K562 (cell line): Measurements from ENCODE around the gene ZNF45. TPM values are rescaled to one million over a fixed set of nuclear protein-coding genes. Genes with fewer than 3 reads are reported as not detected.

Experiments
- BRD4 ChIP-seq: fragments of 200-600 bp; sonication (generic); IDR thresholded peaks from 2 replicates; pipeline ENCODE4 v1.6.1; 2017; ENCODE audit warnings: inconsistent platforms
- HMGN3 ChIP-seq: IDR thresholded peaks from 2 replicates; pipeline ENCODE4 v1.6.1; 2011; ENCODE audit warnings: borderline replicate concordance, low read depth, mild to moderate bottlenecking, mixed read lengths, low read length; ENCODE audit not compliant: insufficient read length; ENCODE audit errors: extremely low read depth
- ILK ChIP-seq: fragments of 450-650 bp; IDR thresholded peaks from 2 replicates; pipeline ENCODE4 v1.6.1; 2016; ENCODE audit warnings: missing genetic modification characterization, low read depth, mild to moderate bottlenecking, missing compliant biosample characterization, moderate library complexity, borderline replicate concordance
- ZNF12 ChIP-seq: sonication (generic); formaldehyde crosslinking; IDR thresholded peaks from 2 replicates; pipeline ENCODE4 v1.4.0; 2020; ENCODE audit warnings: mild to moderate bottlenecking, missing genetic modification reagents
- ZNF263 ChIP-seq: sonication (generic); formaldehyde crosslinking; IDR thresholded peaks from 2 replicates; pipeline ENCODE4 v1.8.0; 2022; ENCODE audit warnings: mild to moderate bottlenecking, missing genetic modification reagents, borderline replicate concordance
- polyA plus RNA-seq, 8 experiments: library from polyadenylated mRNA; depleted of rRNA in 4 of 8; stranded (reverse) in 5 of 8; unstranded in 3 of 8; fragments of >200 nt; fragmentation: Nextera tagmentation in 2 of 8; fragmentation: Illumina TruSeq in 1 of 8; extraction: Ambion mirVana in 2 of 8; extraction: Trizol in 1 of 8; gene quantifications; 2 replicates each; pipeline versions ENCODE4 v1.2.1 to v1.2.3, GENCODE V29; 2011 to 2014; ENCODE audit warnings: inconsistent platforms in 1 of 8, missing spikeins in 1 of 8
- total RNA-seq, 7 experiments: library from RNA; depleted of rRNA in 6 of 7; stranded (reverse); fragments of >200 nt in 6 of 7; fragmentation: Illumina TruSeq in 2 of 7; extraction: Trizol in 2 of 7; gene quantifications; 2 replicates each; pipeline versions ENCODE4 v1.2.1 to v1.2.3, GENCODE V29; 2011 to 2021; ENCODE audit warnings: low replicate concordance in 1 of 7
- TF ChIP-seq, protein P1 (sequence below): fragments of 450-650 bp; IDR thresholded peaks from 2 replicates; pipeline ENCODE4 v1.6.1; 2016; ENCODE audit warnings: mild to moderate bottlenecking, moderate library complexity
- TF ChIP-seq, protein P2 (sequence below): fragments of 450-650 bp; formaldehyde crosslinking; IDR thresholded peaks from 2 replicates; pipeline ENCODE4 v1.4.0; 2022; ENCODE audit warnings: missing genetic modification characterization

Gene ZNF45
- total and polyA plus RNA-seq, 9 of the 15 experiments (the other 6 are each of a cell fraction or from before 2014, with no cell fraction given) = 2.6 to 10.6 (median 9.4) TPM

DNA sequence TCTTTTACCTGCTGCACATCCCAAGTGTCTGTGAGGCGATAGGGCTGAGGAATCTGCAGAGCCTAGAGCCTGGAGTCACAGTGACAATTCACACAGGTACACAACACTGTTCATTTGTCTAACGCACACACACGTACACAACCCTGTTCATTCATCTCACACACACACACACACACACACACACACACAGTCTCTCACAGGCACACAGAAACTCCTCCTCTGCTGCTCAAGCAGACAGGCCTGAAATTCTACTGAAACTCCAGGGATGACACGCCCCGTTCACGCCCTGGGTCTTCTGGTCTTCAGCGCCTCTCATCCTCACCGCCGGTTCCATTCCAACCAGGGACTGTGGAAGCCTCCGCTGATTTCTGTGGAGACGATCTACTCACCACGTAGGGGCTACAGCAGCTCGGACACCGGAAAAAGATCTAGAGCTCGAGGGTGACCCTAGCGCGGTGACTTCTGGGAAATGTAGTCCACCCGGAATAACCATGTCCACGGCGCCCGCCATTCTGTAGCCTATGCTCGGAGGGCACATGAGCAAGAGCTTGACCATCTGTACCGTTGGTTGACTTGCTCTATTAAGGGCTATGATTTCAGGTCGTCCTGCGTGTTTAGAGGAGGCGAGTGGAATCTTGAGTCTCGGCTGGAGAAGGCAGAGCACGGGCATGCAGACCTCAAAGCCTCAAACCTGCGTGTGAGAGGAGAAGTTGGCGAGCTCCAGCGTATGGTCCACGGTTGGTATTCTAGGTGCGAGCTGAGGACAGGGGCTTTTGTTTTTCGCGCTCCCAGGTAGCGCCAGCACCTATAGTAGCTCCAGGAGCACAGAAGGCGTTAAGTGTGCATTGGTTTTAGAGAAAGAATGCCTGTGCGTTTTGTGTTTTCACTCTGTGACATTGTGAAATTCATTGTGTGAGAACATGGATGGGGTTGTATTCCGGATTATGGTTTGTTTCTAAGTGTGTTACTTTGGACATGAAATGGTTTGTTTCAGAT is 33.4 kb downstream of the ZNF45 start (continued):
- TF ChIP-seq, protein P1, sequence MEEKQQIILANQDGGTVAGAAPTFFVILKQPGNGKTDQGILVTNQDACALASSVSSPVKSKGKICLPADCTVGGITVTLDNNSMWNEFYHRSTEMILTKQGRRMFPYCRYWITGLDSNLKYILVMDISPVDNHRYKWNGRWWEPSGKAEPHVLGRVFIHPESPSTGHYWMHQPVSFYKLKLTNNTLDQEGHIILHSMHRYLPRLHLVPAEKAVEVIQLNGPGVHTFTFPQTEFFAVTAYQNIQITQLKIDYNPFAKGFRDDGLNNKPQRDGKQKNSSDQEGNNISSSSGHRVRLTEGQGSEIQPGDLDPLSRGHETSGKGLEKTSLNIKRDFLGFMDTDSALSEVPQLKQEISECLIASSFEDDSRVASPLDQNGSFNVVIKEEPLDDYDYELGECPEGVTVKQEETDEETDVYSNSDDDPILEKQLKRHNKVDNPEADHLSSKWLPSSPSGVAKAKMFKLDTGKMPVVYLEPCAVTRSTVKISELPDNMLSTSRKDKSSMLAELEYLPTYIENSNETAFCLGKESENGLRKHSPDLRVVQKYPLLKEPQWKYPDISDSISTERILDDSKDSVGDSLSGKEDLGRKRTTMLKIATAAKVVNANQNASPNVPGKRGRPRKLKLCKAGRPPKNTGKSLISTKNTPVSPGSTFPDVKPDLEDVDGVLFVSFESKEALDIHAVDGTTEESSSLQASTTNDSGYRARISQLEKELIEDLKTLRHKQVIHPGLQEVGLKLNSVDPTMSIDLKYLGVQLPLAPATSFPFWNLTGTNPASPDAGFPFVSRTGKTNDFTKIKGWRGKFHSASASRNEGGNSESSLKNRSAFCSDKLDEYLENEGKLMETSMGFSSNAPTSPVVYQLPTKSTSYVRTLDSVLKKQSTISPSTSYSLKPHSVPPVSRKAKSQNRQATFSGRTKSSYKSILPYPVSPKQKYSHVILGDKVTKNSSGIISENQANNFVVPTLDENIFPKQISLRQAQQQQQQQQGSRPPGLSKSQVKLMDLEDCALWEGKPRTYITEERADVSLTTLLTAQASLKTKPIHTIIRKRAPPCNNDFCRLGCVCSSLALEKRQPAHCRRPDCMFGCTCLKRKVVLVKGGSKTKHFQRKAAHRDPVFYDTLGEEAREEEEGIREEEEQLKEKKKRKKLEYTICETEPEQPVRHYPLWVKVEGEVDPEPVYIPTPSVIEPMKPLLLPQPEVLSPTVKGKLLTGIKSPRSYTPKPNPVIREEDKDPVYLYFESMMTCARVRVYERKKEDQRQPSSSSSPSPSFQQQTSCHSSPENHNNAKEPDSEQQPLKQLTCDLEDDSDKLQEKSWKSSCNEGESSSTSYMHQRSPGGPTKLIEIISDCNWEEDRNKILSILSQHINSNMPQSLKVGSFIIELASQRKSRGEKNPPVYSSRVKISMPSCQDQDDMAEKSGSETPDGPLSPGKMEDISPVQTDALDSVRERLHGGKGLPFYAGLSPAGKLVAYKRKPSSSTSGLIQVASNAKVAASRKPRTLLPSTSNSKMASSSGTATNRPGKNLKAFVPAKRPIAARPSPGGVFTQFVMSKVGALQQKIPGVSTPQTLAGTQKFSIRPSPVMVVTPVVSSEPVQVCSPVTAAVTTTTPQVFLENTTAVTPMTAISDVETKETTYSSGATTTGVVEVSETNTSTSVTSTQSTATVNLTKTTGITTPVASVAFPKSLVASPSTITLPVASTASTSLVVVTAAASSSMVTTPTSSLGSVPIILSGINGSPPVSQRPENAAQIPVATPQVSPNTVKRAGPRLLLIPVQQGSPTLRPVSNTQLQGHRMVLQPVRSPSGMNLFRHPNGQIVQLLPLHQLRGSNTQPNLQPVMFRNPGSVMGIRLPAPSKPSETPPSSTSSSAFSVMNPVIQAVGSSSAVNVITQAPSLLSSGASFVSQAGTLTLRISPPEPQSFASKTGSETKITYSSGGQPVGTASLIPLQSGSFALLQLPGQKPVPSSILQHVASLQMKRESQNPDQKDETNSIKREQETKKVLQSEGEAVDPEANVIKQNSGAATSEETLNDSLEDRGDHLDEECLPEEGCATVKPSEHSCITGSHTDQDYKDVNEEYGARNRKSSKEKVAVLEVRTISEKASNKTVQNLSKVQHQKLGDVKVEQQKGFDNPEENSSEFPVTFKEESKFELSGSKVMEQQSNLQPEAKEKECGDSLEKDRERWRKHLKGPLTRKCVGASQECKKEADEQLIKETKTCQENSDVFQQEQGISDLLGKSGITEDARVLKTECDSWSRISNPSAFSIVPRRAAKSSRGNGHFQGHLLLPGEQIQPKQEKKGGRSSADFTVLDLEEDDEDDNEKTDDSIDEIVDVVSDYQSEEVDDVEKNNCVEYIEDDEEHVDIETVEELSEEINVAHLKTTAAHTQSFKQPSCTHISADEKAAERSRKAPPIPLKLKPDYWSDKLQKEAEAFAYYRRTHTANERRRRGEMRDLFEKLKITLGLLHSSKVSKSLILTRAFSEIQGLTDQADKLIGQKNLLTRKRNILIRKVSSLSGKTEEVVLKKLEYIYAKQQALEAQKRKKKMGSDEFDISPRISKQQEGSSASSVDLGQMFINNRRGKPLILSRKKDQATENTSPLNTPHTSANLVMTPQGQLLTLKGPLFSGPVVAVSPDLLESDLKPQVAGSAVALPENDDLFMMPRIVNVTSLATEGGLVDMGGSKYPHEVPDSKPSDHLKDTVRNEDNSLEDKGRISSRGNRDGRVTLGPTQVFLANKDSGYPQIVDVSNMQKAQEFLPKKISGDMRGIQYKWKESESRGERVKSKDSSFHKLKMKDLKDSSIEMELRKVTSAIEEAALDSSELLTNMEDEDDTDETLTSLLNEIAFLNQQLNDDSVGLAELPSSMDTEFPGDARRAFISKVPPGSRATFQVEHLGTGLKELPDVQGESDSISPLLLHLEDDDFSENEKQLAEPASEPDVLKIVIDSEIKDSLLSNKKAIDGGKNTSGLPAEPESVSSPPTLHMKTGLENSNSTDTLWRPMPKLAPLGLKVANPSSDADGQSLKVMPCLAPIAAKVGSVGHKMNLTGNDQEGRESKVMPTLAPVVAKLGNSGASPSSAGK = peak; percentile 93
- no peak for TF ChIP-seq ZNF12 (CRISPR knock-in tag)
- no peak for TF ChIP-seq ZNF263 (CRISPR knock-in tag)
- no peak for TF ChIP-seq HMGN3
- TF ChIP-seq ILK = no peak
- TF ChIP-seq BRD4 = no peak
- TF ChIP-seq, protein P2, sequence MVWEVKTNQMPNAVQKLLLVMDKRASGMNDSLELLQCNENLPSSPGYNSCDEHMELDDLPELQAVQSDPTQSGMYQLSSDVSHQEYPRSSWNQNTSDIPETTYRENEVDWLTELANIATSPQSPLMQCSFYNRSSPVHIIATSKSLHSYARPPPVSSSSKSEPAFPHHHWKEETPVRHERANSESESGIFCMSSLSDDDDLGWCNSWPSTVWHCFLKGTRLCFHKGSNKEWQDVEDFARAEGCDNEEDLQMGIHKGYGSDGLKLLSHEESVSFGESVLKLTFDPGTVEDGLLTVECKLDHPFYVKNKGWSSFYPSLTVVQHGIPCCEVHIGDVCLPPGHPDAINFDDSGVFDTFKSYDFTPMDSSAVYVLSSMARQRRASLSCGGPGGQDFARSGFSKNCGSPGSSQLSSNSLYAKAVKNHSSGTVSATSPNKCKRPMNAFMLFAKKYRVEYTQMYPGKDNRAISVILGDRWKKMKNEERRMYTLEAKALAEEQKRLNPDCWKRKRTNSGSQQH (CRISPR knock-in tag) = peak; percentile 75; the same call in 1 of the 2 replicates
